ENCODE measurements around the gene ADAM10.

Gene ADAM10

GRCh38 chr15:58699769-58700168, 49.7 kb downstream of the ADAM10 start:
- Histone ChIP-seq H3K36me3 (ENCODE audit: insufficient read depth, low read length) (peaks cover 53% of the 10 kb centered on the region), H4K20me1 (ENCODE audit: insufficient read depth, low read length, poor library complexity, severe bottlenecking) (peaks cover 66% of the 10 kb centered on the region), H3K79me2 (ENCODE audit: insufficient read depth, low read length) (peaks cover 100% of the 10 kb centered on the region), H3K9ac (ENCODE audit: low read depth, low read length, poor library complexity, severe bottlenecking) (no peak overlapping the region), H3K4me3 (ENCODE audit: low read length, poor library complexity, severe bottlenecking) (no peak overlapping the region), H3K4me1 (ENCODE audit: insufficient read depth, low read length, poor library complexity, severe bottlenecking) (peaks cover 29% of the 10 kb centered on the region), H2AFZ (ENCODE audit: low read length) (no peak overlapping the region), H3K9me2 (replicated peaks; ENCODE audit: low read depth, low read length) (no peaks in the 10 kb centered on the region), H3K27me3 (ENCODE audit: insufficient read depth, low read length, poor library complexity, severe bottlenecking) (no peaks in the 10 kb centered on the region), H3K9me3 (ENCODE audit: insufficient read depth, low read depth, low read length) (peaks cover 8% of the 10 kb centered on the region; the same call in 1 of the 2 replicates), H3F3A (ENCODE audit: low read depth) (peaks cover 6% of the 10 kb centered on the region; the same call in 1 of the 2 replicates), H3K4me2 (ENCODE audit: low read depth, low read length, poor library complexity, severe bottlenecking) (no peak overlapping the region)
- no peak for TF ChIP-seq EZH2phosphoT487 (IDR thresholded peaks at IDR 0.05; ENCODE audit: borderline replicate concordance)
- TF ChIP-seq CTCF (conservative IDR thresholded peaks at IDR 0.05; ENCODE audit: low read length), result no peak

- no peak overlapping the region for H3K9ac ChIP-seq (ENCODE audit: low read depth, low read length, poor library complexity, severe bottlenecking)
- H3K36me3 ChIP-seq (ENCODE audit: insufficient read depth, low read length), result peaks cover 50% of the 10 kb centered on the region
- no peak overlapping the region for H2AFZ ChIP-seq (ENCODE audit: low read length)
- peak overlapping the region; percentile 18 for H3K4me2 ChIP-seq (ENCODE audit: low read depth, low read length, poor library complexity, severe bottlenecking)
- peaks cover 67% of the 10 kb centered on the region for H4K20me1 ChIP-seq (ENCODE audit: insufficient read depth, low read length, poor library complexity, severe bottlenecking)
- peaks cover 8% of the 10 kb centered on the region; the same call in 1 of the 2 replicates for H3K9me3 ChIP-seq (ENCODE audit: insufficient read depth, low read depth, low read length)
- H3K79me2 ChIP-seq (ENCODE audit: insufficient read depth, low read length), result peaks cover 100% of the 10 kb centered on the region
- no peak for TF ChIP-seq CTCF (conservative IDR thresholded peaks at IDR 0.05; ENCODE audit: low read length)
- TF ChIP-seq EZH2phosphoT487 (IDR thresholded peaks at IDR 0.05; ENCODE audit: borderline replicate concordance), result no peak
- H3K4me1 ChIP-seq (ENCODE audit: insufficient read depth, low read length, poor library complexity, severe bottlenecking), result peaks cover 29% of the 10 kb centered on the region
- no peaks in the 10 kb centered on the region for H3K27me3 ChIP-seq (ENCODE audit: insufficient read depth, low read length, poor library complexity, severe bottlenecking)
- H3F3A ChIP-seq (ENCODE audit: low read depth), result peaks cover 5% of the 10 kb centered on the region; the same call in 1 of the 2 replicates
- H3K9me2 ChIP-seq (replicated peaks; ENCODE audit: low read depth, low read length), result no peaks in the 10 kb centered on the region
- H3K4me3 ChIP-seq (ENCODE audit: low read length, poor library complexity, severe bottlenecking), result no peak overlapping the region
Observed at GRCh38 chr15:58698887-58699641, 50.4 kb downstream of the ADAM10 start.

DNA sequence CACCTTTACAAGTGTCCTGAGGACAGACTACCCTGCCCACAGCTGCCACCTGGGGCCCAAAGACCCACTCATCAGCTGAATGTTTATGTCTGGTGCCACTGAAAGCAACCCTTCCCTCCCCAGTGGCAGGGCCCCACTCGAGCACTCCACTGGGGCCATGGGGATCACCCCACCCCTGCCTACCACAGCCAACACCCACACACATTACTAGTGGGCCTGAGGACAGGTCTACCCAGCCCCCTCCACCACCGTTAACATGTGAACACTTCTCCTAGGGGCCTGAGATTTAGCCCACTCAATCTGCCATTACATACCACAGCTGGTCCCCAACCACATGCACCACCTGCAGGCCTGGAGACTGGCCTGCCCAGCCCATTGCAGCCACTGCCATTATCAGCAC, 52.3 kb downstream of the ADAM10 start:
- no peak overlapping the region for H2AFZ ChIP-seq (ENCODE audit: low read length)
- peaks cover 48% of the 10 kb centered on the region for H3K36me3 ChIP-seq (ENCODE audit: insufficient read depth, low read length)
- no peak overlapping the region for H3K4me3 ChIP-seq (ENCODE audit: low read length, poor library complexity, severe bottlenecking)
- H3K9me3 ChIP-seq (ENCODE audit: insufficient read depth, low read depth, low read length), result peaks cover 8% of the 10 kb centered on the region; the same call in 1 of the 2 replicates
- H3K4me2 ChIP-seq (ENCODE audit: low read depth, low read length, poor library complexity, severe bottlenecking), result no peak overlapping the region
- peaks cover 29% of the 10 kb centered on the region for H3K4me1 ChIP-seq (ENCODE audit: insufficient read depth, low read length, poor library complexity, severe bottlenecking)
- H4K20me1 ChIP-seq (ENCODE audit: insufficient read depth, low read length, poor library complexity, severe bottlenecking), result peaks cover 57% of the 10 kb centered on the region
- H3K79me2 ChIP-seq (ENCODE audit: insufficient read depth, low read length), result peaks cover 100% of the 10 kb centered on the region
- no peaks in the 10 kb centered on the region for H3K27me3 ChIP-seq (ENCODE audit: insufficient read depth, low read length, poor library complexity, severe bottlenecking)
- H3K9ac ChIP-seq (ENCODE audit: low read depth, low read length, poor library complexity, severe bottlenecking), result no peak overlapping the region
- TF ChIP-seq EZH2phosphoT487 (IDR thresholded peaks at IDR 0.05; ENCODE audit: borderline replicate concordance) (no peak), CTCF (conservative IDR thresholded peaks at IDR 0.05; ENCODE audit: low read length) (no peak)
- no peaks in the 10 kb centered on the region for H3K9me2 ChIP-seq (replicated peaks; ENCODE audit: low read depth, low read length)
- H3F3A ChIP-seq (ENCODE audit: low read depth), result 0 out of 2 replicates have a peak, but pooled peaks cover 2% of the 10 kb centered on the region

Measured in Loucy (cell line).